Body of pancreas (tissue), 4 donors: Measurements from ENCODE around the gene PLEKHA6.

Experiments used
- CTCF ChIP-seq, 7 experiments: fragments of 450-650 bp in 4 of 7; fragments of 200-600 bp in 3 of 7; sonication (generic) in 3 of 7; IDR thresholded peaks; one replicate each; pipeline ENCODE4 v1.5.1; 2016 to 2019; ENCODE audit warnings: antibody characterized with exemption in 7 of 7
- POLR2A ChIP-seq, 3 donors: fragments of 450-650 bp; IDR thresholded peaks; one replicate each; pipeline ENCODE4 v1.6.1; 2016; ENCODE audit warnings: antibody characterized with exemption in 3 of 3, mild to moderate bottlenecking in 2 of 3

GRCh38 chr1:204207136-204207616, 152.6 kb downstream of the PLEKHA6 start:
- TF ChIP-seq CTCF (IDR thresholded peaks at IDR 0.05) = peak; percentile 79 to 93 (median 82)
- no peak for TF ChIP-seq POLR2A (IDR thresholded peaks at IDR 0.05)
